Keratinocyte (primary cell): ENCODE results near the gene RUNX1. TPM values are rescaled to one million over a fixed set of nuclear protein-coding genes. Genes with fewer than 3 reads are reported as not detected.

Source experiments
- DNase-seq: peaks from one replicate; pipeline ENCODE4 v3.0.0-alpha.2; 2011; ENCODE audit warnings: low read depth, missing footprints, low spot score
- FAIRE-seq: peaks from 2 replicates; lab custom pipeline; 2011; peaks lifted over from hg19 to GRCh38; lab: Jason Lieb, UNC
- H2AFZ ChIP-seq: 2 replicates; pipeline ENCODE4 v1.6.0; 2012; ENCODE audit warnings: low read length, control low read depth, inconsistent platforms; ENCODE audit not compliant: control insufficient read depth
- H3K27ac ChIP-seq: 2 replicates; pipeline ENCODE4 v1.5.1; 2011; ENCODE audit warnings: low read length; ENCODE audit not compliant: control insufficient read depth, insufficient read depth
- H3K27me3 ChIP-seq: 3 replicates; pipeline ENCODE4 v1.6.0; 2011; ENCODE audit warnings: low read length; ENCODE audit not compliant: control insufficient read depth, insufficient read depth; ENCODE audit errors: extremely low read depth
- H3K36me3 ChIP-seq, 2 experiments: 2 replicates in 1 of 2; 3 replicates in 1 of 2; pipeline ENCODE4 v1.5.1; 2011; ENCODE audit warnings: low read length in 2 of 2, mild to moderate bottlenecking in 1 of 2; ENCODE audit not compliant: control insufficient read depth in 2 of 2, insufficient read depth in 2 of 2; ENCODE audit errors: extremely low read depth in 1 of 2
- H3K4me1 ChIP-seq: 3 replicates; pipeline ENCODE4 v1.5.1; 2011; ENCODE audit warnings: low read length; ENCODE audit not compliant: control insufficient read depth, insufficient read depth; ENCODE audit errors: extremely low read depth
- H3K4me2 ChIP-seq: 3 replicates; pipeline ENCODE4 v1.6.0; 2011; ENCODE audit warnings: low read depth, low read length; ENCODE audit not compliant: control insufficient read depth, insufficient read depth; ENCODE audit errors: extremely low read depth
- H3K4me3 ChIP-seq, 3 experiments: fragments of 200-600 bp in 1 of 3; sonication (generic) in 1 of 3; 2 replicates in 2 of 3; 3 replicates in 1 of 3; pipeline ENCODE4 v1.5.1; 2011 to 2016; ENCODE audit warnings: low read length in 3 of 3, mild to moderate bottlenecking in 3 of 3, control low read depth in 2 of 3, inconsistent platforms in 1 of 3, low read depth in 1 of 3, mixed read lengths in 1 of 3, mixed run types in 1 of 3, moderate library complexity in 1 of 3; ENCODE audit not compliant: control insufficient read depth in 2 of 3, insufficient read depth in 2 of 3; ENCODE audit errors: extremely low read depth in 1 of 3
- H3K79me2 ChIP-seq: 2 replicates; pipeline ENCODE4 v1.6.0; 2012; ENCODE audit warnings: low read length; ENCODE audit not compliant: control insufficient read depth, insufficient read depth
- H3K9ac ChIP-seq: 3 replicates; pipeline ENCODE4 v1.6.0; 2011; ENCODE audit warnings: low read length; ENCODE audit not compliant: control insufficient read depth, insufficient read depth; ENCODE audit errors: extremely low read depth
- H3K9me1 ChIP-seq: 3 replicates; pipeline ENCODE4 v1.6.0; 2011; ENCODE audit warnings: low read length; ENCODE audit not compliant: control insufficient read depth, insufficient read depth; ENCODE audit errors: extremely low read depth
- H3K9me3 ChIP-seq: 2 replicates; pipeline ENCODE4 v1.5.1; 2012; ENCODE audit warnings: low read depth, low read length; ENCODE audit not compliant: control insufficient read depth
- H4K20me1 ChIP-seq: 3 replicates; pipeline ENCODE4 v1.6.0; 2011; ENCODE audit warnings: low read length; ENCODE audit not compliant: control insufficient read depth, insufficient read depth; ENCODE audit errors: extremely low read depth
- CTCF ChIP-seq, 3 experiments: IDR thresholded peaks in 1 of 3; conservative IDR thresholded peaks in 1 of 3; optimal IDR thresholded peaks in 1 of 3; 2 replicates in 2 of 3; 3 replicates in 1 of 3; pipeline versions ENCODE3 to v1.5.1; 2011; ENCODE audit warnings: low read length in 3 of 3, mild to moderate bottlenecking in 3 of 3, moderate library complexity in 2 of 3, control low read depth in 1 of 3, inconsistent platforms in 1 of 3; ENCODE audit not compliant: insufficient read depth in 2 of 3; ENCODE audit errors: extremely low read depth in 1 of 3
- EZH2 ChIP-seq: IDR thresholded peaks from one replicate; pipeline ENCODE4 v1.6.1; 2012; ENCODE audit warnings: inconsistent platforms, mild to moderate bottlenecking, low read length, moderate library complexity
- dilution Hi-C: fragments of 300-500 bp; cut with MboI; formaldehyde crosslinking; loops from one replicate; pipeline ENCODE4 v1.7.0; 2020; ENCODE audit warnings: low sequenced_read_pairs; ENCODE audit not compliant: extremely low pct_ligation_motif_present
- polyA plus RNA-seq, 5 experiments: library from polyadenylated mRNA; depleted of rRNA in 3 of 5; stranded (reverse) in 3 of 5; stranded (forward) in 1 of 5; unstranded in 1 of 5; fragments of >200 nt; gene quantifications; 1 replicate in 1 of 5; 2 replicates in 3 of 5; 3 replicates in 1 of 5; pipeline versions ENCODE4 v1.2.1 to v1.2.3, GENCODE V29; 2011 to 2012; ENCODE audit warnings: missing spikeins in 2 of 5, low read depth in 1 of 5, low replicate concordance in 1 of 5

The RUNX1 gene
- polyA plus RNA-seq, 1 donor (not counting 4 experiments of a cell fraction or from before 2014, with no cell fraction given) = 44.9 TPM

- Histone ChIP-seq H3K4me2 (no peak overlapping the region), H3K4me3 (no peak overlapping the region), H4K20me1 (peaks cover 4% of the 10 kb centered on the region), H3K9ac (no peak overlapping the region), H3K27ac (no peak overlapping the region), H3K36me3 (peaks cover 36 to 69% of the 10 kb centered on the region in 2 experiments), H3K27me3 (no peaks in the 10 kb centered on the region), H3K79me2 (peaks cover 46% of the 10 kb centered on the region), H2AFZ (no peak overlapping the region), H3K9me3 (no peaks in the 10 kb centered on the region), H3K9me1 (peaks cover 2% of the 10 kb centered on the region), H3K4me1 (peaks cover 39% of the 10 kb centered on the region)
- dilution Hi-C loops = no loop called here
- FAIRE-seq = peak; percentile 9
- TF ChIP-seq CTCF (optimal IDR thresholded peaks at IDR 0.05 in 1 of 3, IDR thresholded peaks at IDR 0.05 in 1 of 3, conservative IDR thresholded peaks at IDR 0.05 in 1 of 3; ENCODE audit: extremely low read depth in 1 of 3, insufficient read depth in 2 of 3, low read length in 3 of 3) (no peak), EZH2 (no peak)
- no peak for DNase-seq
Observed at GRCh38 chr21:34822942-34823341, 226.2 kb downstream of the RUNX1 start.

- H3K79me2 ChIP-seq = peaks cover 43% of the 10 kb centered on the region
- FAIRE-seq = no peak
- no peak for DNase-seq
- dilution Hi-C loops = no loop called here
- no peaks in the 10 kb centered on the region for H3K9me1 ChIP-seq
- no peak overlapping the region for H3K27ac ChIP-seq
- no peaks in the 10 kb centered on the region for H3K27me3 ChIP-seq
- H4K20me1 ChIP-seq = peaks cover 4% of the 10 kb centered on the region
- no peak overlapping the region for H2AFZ ChIP-seq
- no peak overlapping the region for H3K9ac ChIP-seq
- H3K4me2 ChIP-seq = no peak overlapping the region
- H3K36me3 ChIP-seq = peaks cover 39 to 70% of the 10 kb centered on the region in 2 experiments
- TF ChIP-seq CTCF (optimal IDR thresholded peaks at IDR 0.05 in 1 of 3, IDR thresholded peaks at IDR 0.05 in 1 of 3, conservative IDR thresholded peaks at IDR 0.05 in 1 of 3; ENCODE audit: extremely low read depth in 1 of 3, insufficient read depth in 2 of 3, low read length in 3 of 3) = no peak
- TF ChIP-seq EZH2 = no peak
- no peaks in the 10 kb centered on the region for H3K9me3 ChIP-seq
- H3K4me1 ChIP-seq = peaks cover 47% of the 10 kb centered on the region
- H3K4me3 ChIP-seq = no peak overlapping the region
Observed at GRCh38 chr21:34822168-34822567, 226.9 kb downstream of the RUNX1 start.
